ENCODE results near the gene TOMM40.
"Not testable (repeated sequence)": the region's sequence is repeated elsewhere in the genome, so short reads cannot be mapped to it uniquely, and the experiment has no call there.

Gene TOMM40

GRCh38 chr19:44891016-44891882, at the start of gene TOMM40:
Gene TOMM40, plus strand, starts transcription at chr19:44891254. Its CDS starts 162 bp downstream, at chr19:44891416.
- DNase-seq, result peak; percentile 100

- DNase-seq, result no peak
These were observed 45.8 kb upstream of the TOMM40 start for GRCh38 chr19:44845286-44845611.

- DNase-seq, result peak; percentile 66
These were observed 45.2 kb upstream of the TOMM40 start, which contains the start of gene NECTIN2 for GRCh38 chr19:44845612-44846454. Gene NECTIN2, plus strand, starts transcription at chr19:44846297. Its CDS starts 229 bp downstream, at chr19:44846526.

- DNase-seq, result no peak
These were observed 44.5 kb upstream of the TOMM40 start for GRCh38 chr19:44846455-44847143.

- no peak for DNase-seq
These were observed 43.7 kb upstream of the TOMM40 start for GRCh38 chr19:44847144-44848035.

DNA sequence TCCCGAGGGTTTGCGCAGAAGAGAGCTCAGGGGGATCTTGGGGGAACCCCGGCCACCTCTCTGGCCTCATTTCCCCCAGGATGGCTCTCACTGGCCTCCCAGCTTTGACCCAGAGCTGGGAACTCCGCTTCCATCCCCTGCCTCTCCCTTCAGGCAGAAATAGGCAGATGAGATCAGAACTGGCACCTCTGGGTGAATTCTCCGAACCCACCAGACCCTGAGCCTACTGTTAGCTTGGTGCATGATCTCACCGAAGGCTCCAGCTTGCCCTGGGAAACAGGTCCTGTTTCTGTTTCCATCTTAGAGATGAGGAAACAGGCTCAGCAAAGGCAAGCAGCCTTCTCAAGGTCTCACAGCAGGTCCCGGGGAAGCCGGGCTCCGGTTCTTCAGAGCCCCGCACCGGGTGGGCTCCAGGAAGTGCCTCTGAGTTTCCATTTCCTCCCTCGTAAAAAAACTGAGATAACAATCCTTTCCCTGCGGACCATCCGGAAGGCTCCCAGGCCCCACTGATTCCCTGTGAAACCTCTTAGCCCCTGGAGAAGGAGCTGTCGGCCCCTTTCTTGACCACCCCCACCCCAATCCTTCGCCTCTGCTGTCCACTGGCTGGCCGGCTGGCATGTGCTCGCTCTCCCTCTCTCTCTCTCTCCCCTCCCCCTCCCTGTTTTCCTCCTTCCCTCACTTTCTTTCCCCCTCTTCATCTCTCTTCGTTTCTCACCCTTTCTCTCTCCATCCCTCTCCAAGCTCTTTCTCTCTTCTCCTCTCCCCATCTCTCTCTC, 42.8 kb upstream of the TOMM40 start:
- DNase-seq, result no peak

- DNase-seq, result no peak
These were observed 42.1 kb upstream of the TOMM40 start for GRCh38 chr19:44848812-44849447.

DNA sequence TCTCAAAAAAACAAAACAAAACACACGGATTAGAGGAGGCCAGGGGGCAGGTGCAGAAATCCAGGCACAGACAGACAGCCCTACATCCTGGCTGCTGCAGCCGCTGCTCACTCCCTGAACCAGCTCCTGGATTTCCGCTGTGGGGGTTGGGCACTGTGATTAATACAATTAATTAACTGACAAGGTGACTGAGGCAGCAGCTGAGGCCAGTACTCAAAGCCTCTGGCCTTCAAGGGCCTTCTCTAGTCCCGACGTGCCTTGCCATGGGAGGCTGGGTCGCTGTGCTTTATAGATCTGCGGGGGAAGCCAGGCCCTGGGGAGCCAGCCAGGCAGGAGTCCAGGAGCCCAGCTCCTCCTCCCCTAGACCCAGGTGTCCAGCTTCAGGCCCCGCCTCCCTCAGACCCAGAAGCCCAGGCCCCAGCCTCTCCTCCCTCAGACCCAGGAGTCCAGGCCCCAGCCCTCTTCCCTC, 40.4 kb upstream of the TOMM40 start:
- DNase-seq, result no peak

DNA sequence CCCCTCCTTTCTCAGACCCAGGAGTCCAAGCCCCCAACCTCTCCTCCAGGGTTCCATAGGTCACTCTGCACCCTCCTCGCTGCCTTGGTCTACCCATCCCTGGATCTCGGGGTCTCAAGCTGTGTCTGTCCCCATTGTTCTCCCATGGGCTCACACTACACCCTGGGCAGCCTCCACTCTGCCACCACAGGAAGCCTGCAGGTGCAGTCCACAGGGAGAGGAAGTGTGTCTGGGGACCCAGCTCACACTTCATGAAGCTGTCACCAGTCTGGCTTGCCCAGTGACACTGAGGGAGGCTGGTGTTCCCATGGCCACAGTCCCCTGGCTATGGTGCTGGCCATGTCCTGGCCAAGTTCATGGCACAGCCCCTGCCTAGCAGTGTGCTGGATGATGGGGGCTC, 39.6 kb upstream of the TOMM40 start:
- no peak for DNase-seq

GRCh38 chr19:44855606-44856005, 35.4 kb upstream of the TOMM40 start:
- DNase-seq, result no peak

GRCh38 chr19:44856421-44857083, 34.5 kb upstream of the TOMM40 start:
- DNase-seq, result no peak

GRCh38 chr19:44857837-44858236, 33.2 kb upstream of the TOMM40 start:
- no peak for DNase-seq

DNA sequence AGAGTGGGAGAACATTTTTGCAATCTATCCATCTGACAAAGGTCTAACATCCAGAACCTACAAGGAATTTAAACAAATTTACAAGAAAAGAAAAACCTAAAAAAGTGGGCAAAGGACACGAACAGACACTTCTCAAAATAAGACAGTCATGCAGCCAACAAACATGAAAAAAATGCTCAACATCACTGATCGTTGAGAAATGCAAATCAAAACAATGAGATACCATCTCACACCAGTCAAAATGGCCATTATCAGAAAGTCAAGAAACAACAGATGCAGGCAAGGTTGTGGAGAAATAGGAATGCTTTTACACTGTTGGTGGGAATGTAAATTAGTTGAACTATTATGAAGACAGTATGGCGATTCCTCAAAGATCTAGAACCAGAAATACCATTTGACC, 29.5 kb upstream of the TOMM40 start:
- not testable (repeated sequence) for DNase-seq

DNA sequence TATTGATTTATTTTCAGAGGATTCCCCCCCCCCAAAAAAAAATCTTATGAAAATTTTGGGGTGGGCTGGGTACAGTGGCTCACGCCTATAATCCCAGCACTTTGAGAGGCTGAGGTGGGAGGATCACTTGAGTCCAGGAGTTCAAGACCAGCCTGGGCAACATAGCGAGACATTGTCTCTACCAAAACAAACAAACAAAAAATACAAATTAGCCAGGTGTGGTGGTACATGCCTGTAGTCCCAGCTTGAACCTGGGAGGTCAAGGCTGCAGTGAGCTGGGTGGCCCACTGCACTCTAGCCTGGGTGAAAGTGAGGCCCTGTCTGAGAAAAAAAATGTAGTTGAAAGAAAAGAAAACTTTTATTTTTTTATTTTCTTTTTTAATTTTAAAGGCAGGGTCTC, 27.1 kb upstream of the TOMM40 start:
- no peak for DNase-seq

GRCh38 chr19:44865196-44865767, 25.8 kb upstream of the TOMM40 start:
- DNase-seq, result no peak

DNA sequence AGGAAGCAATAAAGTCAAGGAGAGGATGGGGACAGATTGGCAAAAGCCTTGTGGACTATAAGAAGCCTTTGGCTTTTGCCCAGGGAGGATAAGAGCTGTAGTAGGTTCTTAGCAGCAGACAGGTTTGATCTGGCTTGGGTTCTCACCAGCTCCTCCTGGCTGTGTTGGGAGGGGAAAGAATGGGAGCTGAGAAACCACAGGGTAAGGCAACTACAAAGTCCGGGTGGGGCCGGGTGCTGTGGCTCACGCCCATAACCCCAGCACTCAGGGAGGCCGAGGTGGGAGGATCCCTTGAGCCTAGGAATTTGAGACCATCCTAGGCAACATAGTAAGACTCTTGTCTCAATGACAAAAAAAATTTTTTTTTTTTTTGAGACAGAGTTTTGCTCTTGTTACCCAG, 24.4 kb upstream of the TOMM40 start:
- no peak for DNase-seq

GRCh38 chr19:44867578-44867977, 23.5 kb upstream of the TOMM40 start:
- DNase-seq, result no peak

GRCh38 chr19:44869733-44870470, 21.2 kb upstream of the TOMM40 start:
- DNase-seq, result no peak

GRCh38 chr19:44871809-44872208, 19.2 kb upstream of the TOMM40 start:
- no peak for DNase-seq
